Ovary (tissue), 3 donors: ENCODE measurements around the gene OPCML.

Experiments
- CTCF ChIP-seq, 3 donors: fragments of 450-650 bp in 2 of 3; fragments of 200-600 bp in 1 of 3; IDR thresholded peaks; one replicate each; pipeline versions ENCODE4 v1.5.1 to v1.8.0; 2016 to 2022; ENCODE audit warnings: antibody characterized with exemption in 3 of 3, mild to moderate bottlenecking in 1 of 3
- EP300 ChIP-seq: sonication (generic); formaldehyde crosslinking; IDR thresholded peaks from one replicate; pipeline ENCODE4 v1.6.1; 2017; ENCODE audit warnings: antibody characterized with exemption
- POLR2A ChIP-seq: fragments of 450-650 bp; IDR thresholded peaks from one replicate; pipeline ENCODE4 v1.6.1; 2017; ENCODE audit warnings: antibody characterized with exemption, mild to moderate bottlenecking, moderate library complexity
- donor health status: DM: no; HTN: no; CAD: no.

DNA sequence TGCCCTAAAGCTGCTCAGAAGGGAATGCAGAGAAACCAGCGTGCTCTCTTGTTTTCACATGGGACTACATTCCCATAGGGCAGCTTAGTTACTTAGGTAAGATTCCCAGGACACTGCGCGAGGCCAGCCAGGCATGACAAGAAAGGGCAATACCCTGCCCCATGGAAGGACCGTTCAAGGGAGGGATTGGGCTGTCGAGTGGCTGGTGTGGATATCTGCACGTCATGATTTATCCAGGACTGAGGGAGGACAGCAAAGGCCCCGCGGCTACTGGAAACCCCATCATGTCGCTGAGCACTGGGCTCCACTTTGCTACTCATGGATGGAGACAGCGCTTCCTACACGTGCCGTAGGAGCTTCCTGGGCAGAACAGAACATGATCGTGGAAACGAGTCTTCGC is 169.4 kb downstream of the OPCML start:
- TF ChIP-seq CTCF (IDR thresholded peaks at IDR 0.05) (no peak), POLR2A (no peak), EP300 (no peak)
